ENCODE data around the gene ACCS.

Gene ACCS

DNA sequence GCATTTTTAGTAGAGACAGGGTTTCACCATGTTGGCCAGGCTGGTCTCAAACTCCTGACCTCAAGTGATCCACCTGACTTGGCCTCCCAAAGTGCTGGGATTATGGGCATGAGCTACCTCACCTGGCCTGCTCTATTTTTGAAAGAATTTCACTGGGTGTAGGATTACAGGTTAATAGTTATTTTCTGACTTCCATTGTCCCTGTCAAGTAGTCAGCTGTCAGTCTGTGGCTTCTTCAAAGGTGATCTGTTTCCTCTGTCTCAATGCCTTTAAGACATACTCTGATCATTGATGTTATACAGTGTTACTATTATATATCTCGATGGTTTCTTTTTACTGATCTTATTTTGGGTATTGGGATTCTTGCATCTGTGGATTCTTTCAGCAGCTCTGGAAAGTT lies 19.3 kb downstream of the ACCS start:
- Histone ChIP-seq H3K4me3 (ENCODE audit: low read depth in 1 of 2, low read length in 2 of 2) (no peak overlapping the region), H3K9ac (ENCODE audit: low read depth in 1 of 2, low read length in 2 of 2) (no peak overlapping the region), H3K27ac (ENCODE audit: low read depth, low read length) (no peak overlapping the region), H3K36me3 (ENCODE audit: control insufficient read depth in 1 of 2, insufficient read depth in 2 of 2, low read length in 2 of 2) (peaks cover 2 to 9% of the 10 kb centered on the region in 2 donors), H3K27me3 (ENCODE audit: control insufficient read depth in 1 of 2, insufficient read depth in 2 of 2, low read length in 2 of 2) (no peaks in the 10 kb centered on the region), H3K4me1 (ENCODE audit: control insufficient read depth in 1 of 2, insufficient read depth in 2 of 2, low read length in 2 of 2) (no peaks in the 10 kb centered on the region), H3K9me3 (ENCODE audit: control insufficient read depth in 1 of 2, low read length in 2 of 2) (no peaks in the 10 kb centered on the region)

DNA sequence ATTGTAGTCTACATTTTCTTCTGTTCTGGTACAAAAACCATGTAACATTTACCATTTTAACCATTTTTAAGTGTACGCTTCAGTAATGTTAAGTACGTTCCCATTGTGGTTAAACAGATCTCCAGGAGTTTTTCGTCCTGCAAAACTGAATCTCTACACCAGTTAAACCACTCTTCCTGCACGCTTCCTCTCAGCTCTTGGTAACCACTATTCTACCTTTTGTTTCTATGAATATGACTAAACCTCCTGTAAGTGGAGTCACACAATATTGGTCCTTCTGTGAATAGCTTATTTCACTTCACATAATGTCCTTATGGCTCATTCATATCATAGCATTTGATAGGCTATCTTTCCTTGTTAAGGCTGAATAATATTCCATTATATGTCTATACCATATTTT lies 22.3 kb downstream of the ACCS start:
- Histone ChIP-seq H3K4me3 (ENCODE audit: low read depth in 1 of 2, low read length in 2 of 2) (no peak overlapping the region), H3K27me3 (ENCODE audit: control insufficient read depth in 1 of 2, insufficient read depth in 2 of 2, low read length in 2 of 2) (no peaks in the 10 kb centered on the region), H3K9me3 (ENCODE audit: control insufficient read depth in 1 of 2, low read length in 2 of 2) (no peaks in the 10 kb centered on the region), H3K27ac (ENCODE audit: low read depth, low read length) (no peak overlapping the region), H3K36me3 (ENCODE audit: control insufficient read depth in 1 of 2, insufficient read depth in 2 of 2, low read length in 2 of 2) (peaks cover 0 to under 1% of the 10 kb centered on the region in 2 donors), H3K9ac (ENCODE audit: low read depth in 1 of 2, low read length in 2 of 2) (no peak overlapping the region), H3K4me1 (ENCODE audit: control insufficient read depth in 1 of 2, insufficient read depth in 2 of 2, low read length in 2 of 2) (no peaks in the 10 kb centered on the region)

DNA sequence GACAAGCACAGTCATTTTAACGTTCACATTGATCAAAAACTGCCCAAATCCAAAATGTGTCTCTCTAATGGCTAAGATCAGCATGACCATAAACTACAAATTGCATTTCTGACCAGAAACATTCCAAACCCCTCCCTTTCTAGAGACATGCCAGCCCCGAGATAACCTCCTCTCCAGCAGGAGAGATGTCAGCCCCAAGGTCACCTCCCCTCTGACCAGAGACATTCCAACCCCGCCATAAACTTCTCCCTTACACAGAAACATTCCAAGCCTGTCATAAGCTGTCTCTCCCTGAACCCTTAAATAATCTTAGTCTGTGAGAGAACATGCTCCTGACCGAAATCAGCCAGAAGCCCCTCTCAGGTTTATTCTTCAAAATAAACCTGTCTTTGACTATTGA lies 22.8 kb downstream of the ACCS start:
- H3K27ac ChIP-seq (ENCODE audit: low read depth, low read length), result no peak overlapping the region
- no peaks in the 10 kb centered on the region for H3K9me3 ChIP-seq (ENCODE audit: control insufficient read depth in 1 of 2, low read length in 2 of 2)
- no peak overlapping the region for H3K4me3 ChIP-seq (ENCODE audit: low read depth in 1 of 2, low read length in 2 of 2)
- no peaks in the 10 kb centered on the region for H3K27me3 ChIP-seq (ENCODE audit: control insufficient read depth in 1 of 2, insufficient read depth in 2 of 2, low read length in 2 of 2)
- H3K9ac ChIP-seq (ENCODE audit: low read depth in 1 of 2, low read length in 2 of 2), result no peak overlapping the region
- H3K4me1 ChIP-seq (ENCODE audit: control insufficient read depth in 1 of 2, insufficient read depth in 2 of 2, low read length in 2 of 2), result no peaks in the 10 kb centered on the region
- no peaks in the 10 kb centered on the region for H3K36me3 ChIP-seq (ENCODE audit: control insufficient read depth in 1 of 2, insufficient read depth in 2 of 2, low read length in 2 of 2)

DNA sequence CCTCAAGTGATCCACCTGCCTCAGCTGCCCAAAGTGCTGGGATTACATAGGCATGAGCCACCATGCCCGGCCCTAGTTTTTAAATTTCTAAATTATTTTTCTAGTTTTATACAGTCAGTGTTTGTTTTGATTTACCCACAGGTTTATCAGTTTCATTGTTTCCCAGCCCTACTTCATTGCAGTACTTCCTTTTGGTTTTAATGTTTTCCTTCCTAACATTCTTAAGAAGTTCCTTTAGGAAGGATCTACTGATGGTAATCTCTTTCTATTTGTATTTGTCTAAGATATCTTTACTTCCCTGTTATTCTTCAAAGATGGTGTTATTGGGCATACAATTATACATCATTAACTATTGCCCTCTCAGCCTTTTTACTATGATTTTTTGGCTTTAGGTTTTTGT lies 24.5 kb downstream of the ACCS start:
- Histone ChIP-seq H3K4me3 (ENCODE audit: low read depth in 1 of 2, low read length in 2 of 2) (no peak overlapping the region), H3K27me3 (ENCODE audit: control insufficient read depth in 1 of 2, insufficient read depth in 2 of 2, low read length in 2 of 2) (no peaks in the 10 kb centered on the region), H3K36me3 (ENCODE audit: control insufficient read depth in 1 of 2, insufficient read depth in 2 of 2, low read length in 2 of 2) (no peaks in the 10 kb centered on the region), H3K4me1 (ENCODE audit: control insufficient read depth in 1 of 2, insufficient read depth in 2 of 2, low read length in 2 of 2) (peaks cover 0 to 3% of the 10 kb centered on the region in 2 donors), H3K27ac (ENCODE audit: low read depth, low read length) (no peak overlapping the region), H3K9ac (ENCODE audit: low read depth in 1 of 2, low read length in 2 of 2) (no peak overlapping the region), H3K9me3 (ENCODE audit: control insufficient read depth in 1 of 2, low read length in 2 of 2) (no peaks in the 10 kb centered on the region)

DNA sequence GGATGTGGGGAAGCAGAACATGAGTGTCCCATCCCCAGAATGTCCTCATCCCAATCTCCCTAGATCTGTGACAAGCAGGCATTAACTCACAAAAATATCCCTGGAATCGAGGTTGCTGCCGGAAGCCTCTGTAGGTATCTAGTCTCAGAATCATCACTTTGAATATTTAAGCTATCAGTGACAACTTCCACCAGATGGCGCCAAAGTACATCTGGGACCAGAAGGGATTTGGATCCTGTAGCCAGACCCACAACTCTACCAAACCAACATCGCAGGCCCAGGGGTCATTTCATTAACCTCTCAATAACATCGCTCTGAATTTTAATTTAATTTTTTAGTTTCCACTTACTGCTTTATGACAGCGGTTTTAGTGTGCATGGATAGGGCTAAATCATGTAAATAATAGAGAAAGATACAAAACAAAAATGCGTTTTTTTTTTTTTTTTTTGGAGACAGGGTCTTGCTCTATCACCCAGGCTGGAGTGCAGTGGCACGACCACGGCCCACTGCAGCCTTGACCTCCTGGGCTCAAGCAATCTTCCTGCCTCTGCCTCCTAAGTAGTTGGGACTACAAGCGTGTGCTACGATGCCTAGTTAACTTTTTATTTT lies 28.3 kb downstream of the ACCS start:
- no peaks in the 10 kb centered on the region for H3K9me3 ChIP-seq (ENCODE audit: control insufficient read depth in 1 of 2, low read length in 2 of 2)
- no peaks in the 10 kb centered on the region for H3K27me3 ChIP-seq (ENCODE audit: control insufficient read depth in 1 of 2, insufficient read depth in 2 of 2, low read length in 2 of 2)
- H3K4me1 ChIP-seq (ENCODE audit: control insufficient read depth in 1 of 2, insufficient read depth in 2 of 2, low read length in 2 of 2), result peaks cover 7 to 9% of the 10 kb centered on the region in 2 donors
- H3K9ac ChIP-seq (ENCODE audit: low read depth in 1 of 2, low read length in 2 of 2), result no peak overlapping the region
- no peak overlapping the region for H3K27ac ChIP-seq (ENCODE audit: low read depth, low read length)
- H3K4me3 ChIP-seq (ENCODE audit: low read depth in 1 of 2, low read length in 2 of 2), result no peak overlapping the region
- peaks cover 0 to 4% of the 10 kb centered on the region in 2 donors for H3K36me3 ChIP-seq (ENCODE audit: control insufficient read depth in 1 of 2, insufficient read depth in 2 of 2, low read length in 2 of 2)

DNA sequence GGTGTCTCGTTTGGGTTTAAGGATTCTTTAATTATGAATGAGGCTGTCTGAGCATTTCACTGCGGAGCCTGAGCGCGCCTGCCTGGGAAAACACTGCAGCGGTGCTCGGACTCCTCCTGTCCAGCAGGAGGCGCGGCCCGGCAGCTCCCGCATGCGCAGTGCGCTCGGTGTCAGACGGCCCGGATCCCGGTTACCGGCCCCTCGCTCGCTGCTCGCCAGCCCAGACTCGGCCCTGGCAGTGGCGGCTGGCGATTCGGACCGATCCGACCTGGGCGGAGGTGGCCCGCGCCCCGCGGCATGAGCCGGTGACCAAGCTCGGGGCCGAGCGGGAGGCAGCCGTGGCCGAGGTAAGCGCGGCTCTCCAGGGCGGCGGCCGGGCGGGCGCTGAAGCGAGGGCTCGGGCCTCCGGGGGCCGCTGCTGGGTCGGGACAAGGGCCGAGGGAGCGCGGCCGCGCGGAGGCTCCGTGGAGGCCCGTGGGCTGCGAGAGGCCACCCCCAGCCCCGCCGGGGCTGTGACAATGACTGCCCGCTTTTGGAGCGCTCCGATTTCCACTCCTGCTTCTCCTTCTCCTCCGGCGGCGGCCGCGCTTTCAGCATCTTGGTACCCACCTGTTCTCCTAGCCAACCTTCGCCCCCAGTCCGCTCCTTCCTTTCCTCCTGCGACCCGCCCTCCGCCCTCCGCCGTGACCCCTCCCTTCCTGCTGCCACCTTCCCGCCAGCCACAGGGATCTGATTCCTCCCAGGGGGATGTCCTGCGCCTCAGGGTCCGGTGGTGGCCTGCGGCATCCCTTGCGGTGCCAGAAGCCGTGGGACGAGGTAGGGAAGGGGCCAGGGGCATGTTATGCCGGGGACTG lies 29.7 kb downstream of the ACCS start, which contains the start of gene EXT2:
TSS of gene EXT2 (plus strand) at position 173 of the 854 bp plus-strand sequence. CDS start 12,035 bp downstream, outside the sequence.
- Histone ChIP-seq H3K36me3 (ENCODE audit: control insufficient read depth in 1 of 2, insufficient read depth in 2 of 2, low read length in 2 of 2) (peaks cover 0 to 4% of the 10 kb centered on the region in 2 donors), H3K4me1 (ENCODE audit: control insufficient read depth in 1 of 2, insufficient read depth in 2 of 2, low read length in 2 of 2) (peaks cover 7 to 9% of the 10 kb centered on the region in 2 donors), H3K27ac (ENCODE audit: low read depth, low read length) (peak within 1 kb of the TSS; percentile 54), H3K9ac (ENCODE audit: low read depth in 1 of 2, low read length in 2 of 2) (peak within 1 kb of the TSS; percentile 58 to 71), H3K9me3 (ENCODE audit: control insufficient read depth in 1 of 2, low read length in 2 of 2) (no peaks in the 10 kb centered on the region), H3K27me3 (ENCODE audit: control insufficient read depth in 1 of 2, insufficient read depth in 2 of 2, low read length in 2 of 2) (no peaks in the 10 kb centered on the region), H3K4me3 (ENCODE audit: low read depth in 1 of 2, low read length in 2 of 2) (peak within 1 kb of the TSS; percentile 75 to 83)

DNA sequence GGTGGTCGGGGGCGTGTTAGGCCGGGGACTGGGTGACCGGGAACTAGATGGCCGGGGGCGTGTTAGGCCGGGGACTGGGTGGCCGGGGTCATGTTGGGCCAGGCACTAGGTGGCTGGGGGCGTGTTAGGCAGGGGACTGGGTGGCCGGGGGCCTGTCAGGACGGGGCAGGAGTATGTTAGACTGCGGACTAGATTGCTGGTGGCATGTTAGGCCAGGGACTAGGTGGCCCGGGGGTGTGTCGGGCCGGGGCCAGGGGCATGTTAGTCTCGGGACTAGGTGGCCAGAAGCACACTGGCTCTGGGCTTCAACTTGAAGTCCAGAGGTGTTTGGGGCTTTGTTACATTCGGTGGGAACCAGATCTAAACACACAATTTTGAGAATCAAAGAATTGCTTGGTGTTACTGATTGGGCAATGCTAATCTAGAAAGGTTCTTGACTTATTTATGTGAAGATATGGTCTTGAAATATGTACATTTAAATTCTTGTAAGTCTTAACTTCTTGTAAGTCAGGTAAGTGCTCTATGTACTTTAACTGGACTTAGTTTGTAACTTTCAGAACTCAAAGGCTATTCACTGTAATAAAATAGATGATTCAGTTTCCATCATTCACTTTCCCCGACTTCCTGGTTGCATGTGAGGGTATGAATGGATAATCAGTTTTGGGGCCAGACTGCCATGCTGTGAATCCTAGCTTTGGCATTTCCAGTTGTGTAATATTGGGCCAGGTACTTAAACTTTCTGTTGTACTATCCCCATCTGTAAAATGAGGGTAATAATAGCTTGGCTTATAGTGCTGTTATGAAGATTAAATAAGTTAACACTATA lies 30.5 kb downstream of the ACCS start:
- Histone ChIP-seq H3K27ac (ENCODE audit: low read depth, low read length) (no peak overlapping the region), H3K27me3 (ENCODE audit: control insufficient read depth in 1 of 2, insufficient read depth in 2 of 2, low read length in 2 of 2) (no peaks in the 10 kb centered on the region), H3K4me1 (ENCODE audit: control insufficient read depth in 1 of 2, insufficient read depth in 2 of 2, low read length in 2 of 2) (peaks cover 7 to 9% of the 10 kb centered on the region in 2 donors), H3K36me3 (ENCODE audit: control insufficient read depth in 1 of 2, insufficient read depth in 2 of 2, low read length in 2 of 2) (peaks cover 0 to 4% of the 10 kb centered on the region in 2 donors), H3K9ac (ENCODE audit: low read depth in 1 of 2, low read length in 2 of 2) (peak overlapping the region; percentile 58 to 71), H3K9me3 (ENCODE audit: control insufficient read depth in 1 of 2, low read length in 2 of 2) (no peaks in the 10 kb centered on the region), H3K4me3 (ENCODE audit: low read depth in 1 of 2, low read length in 2 of 2) (peak overlapping the region; percentile 75 to 83)

DNA sequence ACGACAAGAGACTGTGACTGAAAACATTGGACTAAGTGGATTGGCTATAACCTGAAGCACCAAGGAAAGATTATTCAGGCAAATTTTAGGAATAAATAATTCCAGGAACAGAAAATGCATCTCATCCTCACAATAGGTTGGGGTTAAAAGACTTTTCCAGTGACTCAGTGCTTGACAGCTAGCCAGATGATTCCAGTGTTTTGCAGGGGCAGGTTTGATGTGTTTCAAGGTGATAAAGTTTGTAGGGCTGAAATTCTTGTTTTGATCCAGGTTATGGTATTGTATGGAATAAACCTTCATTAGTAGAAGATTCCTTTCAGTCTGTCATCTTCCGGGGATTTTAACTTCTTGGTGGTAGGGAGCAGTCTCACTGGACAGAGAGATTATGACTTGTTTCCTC lies 31.8 kb downstream of the ACCS start:
- H3K9ac ChIP-seq (ENCODE audit: low read depth in 1 of 2, low read length in 2 of 2), result no peak overlapping the region
- no peak overlapping the region for H3K27ac ChIP-seq (ENCODE audit: low read depth, low read length)
- no peaks in the 10 kb centered on the region for H3K9me3 ChIP-seq (ENCODE audit: control insufficient read depth in 1 of 2, low read length in 2 of 2)
- H3K4me1 ChIP-seq (ENCODE audit: control insufficient read depth in 1 of 2, insufficient read depth in 2 of 2, low read length in 2 of 2), result peaks cover 7 to 9% of the 10 kb centered on the region in 2 donors
- no peak overlapping the region for H3K4me3 ChIP-seq (ENCODE audit: low read depth in 1 of 2, low read length in 2 of 2)
- peaks cover 0 to 4% of the 10 kb centered on the region in 2 donors for H3K36me3 ChIP-seq (ENCODE audit: control insufficient read depth in 1 of 2, insufficient read depth in 2 of 2, low read length in 2 of 2)
- H3K27me3 ChIP-seq (ENCODE audit: control insufficient read depth in 1 of 2, insufficient read depth in 2 of 2, low read length in 2 of 2), result no peaks in the 10 kb centered on the region

DNA sequence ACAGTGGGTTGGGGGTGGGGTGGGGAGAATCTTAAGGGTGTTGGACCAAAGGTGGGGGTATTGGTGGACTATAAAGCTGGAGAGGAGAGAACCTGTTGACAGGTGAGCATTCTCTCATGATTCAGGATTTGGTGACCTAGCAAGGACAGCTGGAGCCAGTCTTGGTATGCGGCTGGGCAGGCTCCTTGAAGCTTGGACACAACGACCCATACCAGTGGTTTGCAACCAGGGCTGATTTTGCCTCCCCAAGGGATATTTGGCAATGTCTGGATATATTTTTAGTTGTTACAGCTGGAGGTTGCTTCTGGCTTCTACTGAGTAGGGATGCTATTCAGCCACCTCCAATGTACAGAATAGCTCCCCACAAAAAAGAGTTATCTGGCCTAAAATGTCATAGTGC lies 35.0 kb downstream of the ACCS start:
- Histone ChIP-seq H3K4me1 (ENCODE audit: control insufficient read depth in 1 of 2, insufficient read depth in 2 of 2, low read length in 2 of 2) (peaks cover 4 to 9% of the 10 kb centered on the region in 2 donors), H3K4me3 (ENCODE audit: low read depth in 1 of 2, low read length in 2 of 2) (no peak overlapping the region), H3K27ac (ENCODE audit: low read depth, low read length) (no peak overlapping the region), H3K9ac (ENCODE audit: low read depth in 1 of 2, low read length in 2 of 2) (no peak overlapping the region), H3K9me3 (ENCODE audit: control insufficient read depth in 1 of 2, low read length in 2 of 2) (no peaks in the 10 kb centered on the region), H3K36me3 (ENCODE audit: control insufficient read depth in 1 of 2, insufficient read depth in 2 of 2, low read length in 2 of 2) (peaks cover 0 to 4% of the 10 kb centered on the region in 2 donors), H3K27me3 (ENCODE audit: control insufficient read depth in 1 of 2, insufficient read depth in 2 of 2, low read length in 2 of 2) (no peaks in the 10 kb centered on the region)

Measured in duodenal mucosa (tissue), 2 donors.